Effector memory CD8-positive, alpha-beta T cell (primary cell): ENCODE results near the gene GAB2.

ENCODE experiments used
- ATAC-seq: fragments of 150-1000 bp; cut with Tn5 transposase; replicated peaks from 2 replicates; pipeline ENCODE4 v1.10.0; 2021; ENCODE audit warnings: mild to moderate bottlenecking, moderate library complexity
- DNase-seq, 3 experiments: peaks; one replicate each; pipeline ENCODE4 v3.0.0; 2021
- H3K27ac Mint-ChIP-seq, 2 donors: one replicate each; pipeline ENCODE4 v1.8.0; 2022; ENCODE audit warnings: mild to moderate bottlenecking in 2 of 2, mixed read lengths in 2 of 2, moderate library complexity in 2 of 2
- H3K27me3 Mint-ChIP-seq, 2 donors: one replicate each; pipeline ENCODE4 v1.8.0; 2022; ENCODE audit warnings: mixed read lengths in 2 of 2
- H3K36me3 Mint-ChIP-seq: one replicate; pipeline ENCODE4 v1.8.0; 2022; ENCODE audit warnings: mild to moderate bottlenecking, moderate library complexity, mixed read lengths; ENCODE audit not compliant: insufficient read depth
- H3K4me1 Mint-ChIP-seq, 2 donors: one replicate each; pipeline ENCODE4 v1.8.0; 2022; ENCODE audit warnings: low read depth in 2 of 2, mixed read lengths in 2 of 2
- H3K4me3 Mint-ChIP-seq, 2 donors: one replicate each; pipeline ENCODE4 v1.8.0; 2022; ENCODE audit warnings: mild to moderate bottlenecking in 2 of 2, mixed read lengths in 2 of 2, moderate library complexity in 2 of 2
- H3K9me3 Mint-ChIP-seq, 2 donors: one replicate each; pipeline ENCODE4 v1.8.0; 2022; ENCODE audit warnings: mixed read lengths in 2 of 2

The GAB2 gene

DNA sequence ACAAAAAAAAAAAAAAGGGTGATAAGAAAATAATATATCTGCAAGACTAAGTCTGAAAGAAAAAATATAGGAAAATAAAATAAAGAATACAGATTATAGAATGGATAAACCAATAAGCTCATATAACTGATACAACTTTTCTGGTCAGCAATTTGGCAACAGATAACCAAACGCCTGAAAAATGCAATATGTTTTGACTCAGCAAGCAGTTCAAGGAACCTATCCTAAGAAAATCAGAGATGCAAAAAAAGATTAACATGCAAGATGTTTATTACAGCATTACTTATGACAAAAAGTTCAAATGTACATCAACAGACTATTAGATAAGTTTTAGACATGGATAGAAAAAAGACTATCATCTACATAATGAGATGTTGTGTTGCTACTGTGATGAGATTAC, 27.1 kb upstream of the GAB2 start:
- Mint-ChIP-seq H3K9me3 (no peaks in the 10 kb centered on the region), H3K4me3 (no peak overlapping the region), H3K4me1 (no peaks in the 10 kb centered on the region), H3K36me3 (peaks cover 25% of the 10 kb centered on the region), H3K27ac (no peak overlapping the region), H3K27me3 (no peaks in the 10 kb centered on the region)
- no peak for ATAC-seq
- DNase-seq: no peak

DNA sequence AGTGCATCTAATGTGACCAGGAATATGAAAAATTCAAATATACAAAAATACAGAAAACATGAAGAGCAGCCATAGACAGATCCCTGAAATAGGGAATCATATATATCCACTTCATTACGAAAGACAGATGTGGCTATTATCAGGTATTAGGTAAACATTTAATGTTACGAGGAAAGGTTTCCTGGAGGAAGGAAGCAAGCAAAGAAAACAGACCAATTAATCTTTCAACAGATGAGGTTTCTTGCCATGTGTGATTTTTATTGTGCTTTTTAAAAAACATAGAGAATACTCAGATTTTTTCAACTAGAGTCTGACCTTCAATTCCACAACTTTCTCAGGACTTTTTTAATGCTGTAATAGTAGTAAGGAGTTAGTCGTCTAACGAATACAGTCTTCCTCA, 24.3 kb upstream of the GAB2 start:
- Mint-ChIP-seq H3K27ac (no peak overlapping the region), H3K9me3 (no peaks in the 10 kb centered on the region), H3K36me3 (peaks cover 25% of the 10 kb centered on the region), H3K27me3 (no peaks in the 10 kb centered on the region), H3K4me3 (no peak overlapping the region), H3K4me1 (no peaks in the 10 kb centered on the region)
- no peak for DNase-seq
- no peak for ATAC-seq

- Mint-ChIP-seq H3K4me3 (no peak overlapping the region), H3K27me3 (no peaks in the 10 kb centered on the region), H3K27ac (no peak overlapping the region), H3K36me3 (peaks cover 22% of the 10 kb centered on the region), H3K4me1 (no peaks in the 10 kb centered on the region), H3K9me3 (no peaks in the 10 kb centered on the region)
- DNase-seq (no peak), ATAC-seq (no peak)
Observed at GRCh38 chr11:78438298-78438975, 20.8 kb upstream of the GAB2 start.

- no peaks in the 10 kb centered on the region for H3K27me3 Mint-ChIP-seq
- H3K4me3 Mint-ChIP-seq: no peak overlapping the region
- no peaks in the 10 kb centered on the region for H3K4me1 Mint-ChIP-seq
- no peak for ATAC-seq
- no peaks in the 10 kb centered on the region for H3K36me3 Mint-ChIP-seq
- H3K27ac Mint-ChIP-seq: no peak overlapping the region
- no peaks in the 10 kb centered on the region for H3K9me3 Mint-ChIP-seq
- no peak for DNase-seq
Observed at GRCh38 chr11:78432956-78433355, 15.3 kb upstream of the GAB2 start.

DNA sequence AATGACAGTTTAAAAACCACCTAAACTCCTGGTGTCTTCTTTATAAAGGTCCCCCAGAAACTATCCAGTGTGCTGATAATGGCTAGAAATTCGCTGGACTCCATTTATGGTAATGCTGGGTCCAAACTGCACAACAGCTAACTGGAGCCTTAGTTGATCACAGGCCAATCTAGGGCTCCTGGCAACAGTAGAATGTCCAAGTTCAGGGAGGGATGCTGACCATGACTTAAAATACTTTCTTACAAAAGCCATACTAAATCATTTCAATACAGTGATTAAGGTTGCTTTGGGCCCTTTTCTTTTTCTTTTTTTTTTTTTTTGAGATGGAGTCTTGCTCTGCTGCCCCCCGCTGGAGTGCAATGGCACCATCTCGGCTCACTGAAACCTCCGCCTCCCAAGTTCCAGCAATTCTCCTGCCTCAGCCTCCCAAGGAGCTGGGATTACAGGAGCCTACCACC, 14.5 kb upstream of the GAB2 start:
- H3K27ac Mint-ChIP-seq: no peak overlapping the region
- no peaks in the 10 kb centered on the region for H3K4me1 Mint-ChIP-seq
- no peaks in the 10 kb centered on the region for H3K9me3 Mint-ChIP-seq
- no peak overlapping the region for H3K4me3 Mint-ChIP-seq
- H3K36me3 Mint-ChIP-seq: no peaks in the 10 kb centered on the region
- H3K27me3 Mint-ChIP-seq: no peaks in the 10 kb centered on the region
- ATAC-seq (no peak), DNase-seq (no peak)

GRCh38 chr11:78429660-78430059, 12.0 kb upstream of the GAB2 start:
- Mint-ChIP-seq H3K9me3 (no peaks in the 10 kb centered on the region), H3K27ac (peak overlapping the region in 1 of 2 donors; percentile 32), H3K27me3 (no peaks in the 10 kb centered on the region), H3K36me3 (no peaks in the 10 kb centered on the region), H3K4me1 (no peaks in the 10 kb centered on the region), H3K4me3 (no peak overlapping the region)
- DNase-seq: no peak
- ATAC-seq: no peak

DNA sequence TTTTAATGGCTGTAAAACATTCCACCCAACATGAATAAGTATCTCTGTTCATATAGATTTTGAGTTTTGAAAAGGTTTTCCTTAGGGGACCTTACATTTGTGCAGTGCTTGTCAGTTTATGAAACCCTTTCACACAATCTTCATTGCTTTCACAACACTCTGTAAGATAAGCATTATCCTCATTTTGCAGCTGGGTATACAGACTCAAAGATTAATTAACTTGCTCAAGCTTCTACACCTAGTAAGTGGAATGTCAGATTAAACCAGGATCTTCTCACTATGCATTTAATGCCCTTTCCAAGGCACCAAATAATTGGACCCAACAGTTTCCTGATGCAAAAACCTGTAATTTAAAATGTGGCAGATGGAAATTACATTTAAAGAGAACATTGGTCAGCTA, 11.6 kb upstream of the GAB2 start:
- ATAC-seq (no peak), DNase-seq (no peak)
- Mint-ChIP-seq H3K4me3 (no peak overlapping the region), H3K36me3 (no peaks in the 10 kb centered on the region), H3K27me3 (no peaks in the 10 kb centered on the region), H3K9me3 (no peaks in the 10 kb centered on the region), H3K4me1 (no peaks in the 10 kb centered on the region), H3K27ac (no peak overlapping the region)

- no peaks in the 10 kb centered on the region for H3K36me3 Mint-ChIP-seq
- no peaks in the 10 kb centered on the region for H3K4me1 Mint-ChIP-seq
- no peak overlapping the region for H3K4me3 Mint-ChIP-seq
- H3K9me3 Mint-ChIP-seq: no peaks in the 10 kb centered on the region
- H3K27ac Mint-ChIP-seq: no peak overlapping the region
- ATAC-seq (no peak), DNase-seq (no peak)
- H3K27me3 Mint-ChIP-seq: no peaks in the 10 kb centered on the region
Observed at GRCh38 chr11:78428773-78429172, 11.2 kb upstream of the GAB2 start.

- no peaks in the 10 kb centered on the region for H3K27me3 Mint-ChIP-seq
- no peaks in the 10 kb centered on the region for H3K4me1 Mint-ChIP-seq
- H3K36me3 Mint-ChIP-seq: no peaks in the 10 kb centered on the region
- no peaks in the 10 kb centered on the region for H3K9me3 Mint-ChIP-seq
- no peak for ATAC-seq
- no peak overlapping the region for H3K4me3 Mint-ChIP-seq
- DNase-seq: no peak
- no peak overlapping the region for H3K27ac Mint-ChIP-seq
Observed at GRCh38 chr11:78428266-78428636, 10.6 kb upstream of the GAB2 start.

GRCh38 chr11:78427615-78428265, 10.1 kb upstream of the GAB2 start:
- no peaks in the 10 kb centered on the region for H3K36me3 Mint-ChIP-seq
- DNase-seq (no peak), ATAC-seq (no peak)
- H3K27me3 Mint-ChIP-seq: no peaks in the 10 kb centered on the region
- no peaks in the 10 kb centered on the region for H3K4me1 Mint-ChIP-seq
- H3K9me3 Mint-ChIP-seq: no peaks in the 10 kb centered on the region
- H3K4me3 Mint-ChIP-seq: no peak overlapping the region
- no peak overlapping the region for H3K27ac Mint-ChIP-seq

GRCh38 chr11:78426845-78427244, 9.2 kb upstream of the GAB2 start:
- no peak overlapping the region for H3K27ac Mint-ChIP-seq
- H3K36me3 Mint-ChIP-seq: no peaks in the 10 kb centered on the region
- H3K4me3 Mint-ChIP-seq: no peak overlapping the region
- DNase-seq: no peak
- ATAC-seq: no peak
- H3K4me1 Mint-ChIP-seq: no peaks in the 10 kb centered on the region
- no peaks in the 10 kb centered on the region for H3K9me3 Mint-ChIP-seq
- H3K27me3 Mint-ChIP-seq: peaks cover 3 to 4% of the 10 kb centered on the region in 2 donors

DNA sequence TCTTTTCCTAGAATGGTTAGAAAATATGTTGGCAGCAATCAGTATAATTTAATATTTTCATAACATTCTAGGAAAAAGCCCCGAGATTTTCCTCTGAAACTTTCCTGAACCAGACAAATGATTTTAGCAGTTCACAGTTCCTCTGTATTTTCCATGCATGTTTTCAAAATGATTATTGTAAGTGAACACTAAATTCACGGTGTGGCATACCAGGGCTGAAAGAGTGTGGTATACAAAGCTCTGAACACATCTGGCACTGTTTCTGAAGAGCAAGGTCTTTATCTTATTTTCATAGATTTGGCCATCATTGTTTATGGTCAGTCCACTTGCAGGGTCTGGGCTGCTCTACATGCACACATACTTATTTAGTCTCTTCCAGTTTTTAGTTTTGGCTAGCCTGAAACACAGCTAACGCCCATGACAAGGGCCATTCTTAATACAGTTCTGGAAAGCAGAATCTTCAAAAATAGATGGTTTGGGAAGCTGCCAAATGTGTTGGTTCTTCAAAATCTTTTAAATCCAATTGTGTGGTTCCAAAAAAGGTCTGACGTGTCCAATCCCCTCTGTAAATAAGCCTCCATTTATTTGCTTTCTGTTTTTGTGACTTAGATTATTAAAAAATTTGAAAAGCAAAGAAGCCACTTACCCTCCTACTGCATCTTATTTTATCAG, 7.9 kb upstream of the GAB2 start:
- no peak overlapping the region for H3K27ac Mint-ChIP-seq
- H3K4me1 Mint-ChIP-seq: no peaks in the 10 kb centered on the region
- H3K4me3 Mint-ChIP-seq: no peak overlapping the region
- DNase-seq (no peak), ATAC-seq (no peak)
- H3K36me3 Mint-ChIP-seq: peaks cover 2% of the 10 kb centered on the region
- no peaks in the 10 kb centered on the region for H3K9me3 Mint-ChIP-seq
- peaks cover 6 to 14% of the 10 kb centered on the region in 2 donors for H3K27me3 Mint-ChIP-seq

DNA sequence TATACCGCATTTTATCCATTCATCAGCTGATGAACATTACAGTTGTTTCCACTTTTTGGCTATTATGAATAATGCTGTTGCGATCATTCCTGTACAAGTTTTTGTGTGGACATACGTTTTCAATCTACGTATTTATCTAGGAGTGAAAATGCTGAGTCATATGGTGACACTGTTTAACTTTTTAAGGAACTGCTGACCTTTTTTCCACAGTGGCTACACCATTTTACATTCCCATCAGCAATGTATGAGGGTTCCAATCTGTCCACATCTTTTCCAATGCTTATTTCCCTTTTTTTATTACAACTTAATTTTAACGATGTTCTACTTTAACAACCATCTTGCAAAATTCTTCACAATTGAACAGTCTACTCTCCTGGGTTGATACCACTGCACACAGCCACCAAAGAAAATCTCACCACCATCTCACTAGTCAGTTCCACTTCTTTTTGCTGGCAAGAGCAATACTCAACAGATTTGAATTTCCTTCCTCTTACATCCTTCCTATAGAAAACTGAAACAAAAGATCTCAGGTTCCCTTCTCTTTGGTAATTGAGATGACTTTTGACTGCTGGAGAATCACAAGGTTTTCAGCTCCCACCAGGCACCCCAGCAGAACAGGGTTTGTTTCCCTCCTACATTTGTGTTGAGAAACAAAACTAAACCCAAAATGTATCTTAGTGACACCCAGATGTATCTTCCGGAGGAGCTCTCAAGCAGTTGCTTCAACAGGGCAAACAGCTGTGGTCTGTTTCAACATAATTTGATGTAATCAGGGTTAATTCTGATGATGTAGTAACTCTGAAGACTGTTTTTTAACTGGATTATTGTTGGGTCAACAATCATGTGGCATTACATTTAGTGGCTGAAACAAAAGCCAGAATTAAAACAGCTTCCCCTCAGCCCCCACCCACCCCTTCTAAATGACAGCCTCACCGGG, 7.0 kb upstream of the GAB2 start:
- DNase-seq: no peak
- H3K27me3 Mint-ChIP-seq: peaks cover 12 to 24% of the 10 kb centered on the region in 2 donors
- H3K4me1 Mint-ChIP-seq: peaks cover 2 to 3% of the 10 kb centered on the region in 2 donors
- peaks cover 2% of the 10 kb centered on the region for H3K36me3 Mint-ChIP-seq
- H3K4me3 Mint-ChIP-seq: no peak overlapping the region
- no peak overlapping the region for H3K27ac Mint-ChIP-seq
- ATAC-seq: no peak
- H3K9me3 Mint-ChIP-seq: no peaks in the 10 kb centered on the region
